ENCODE data around the gene MAN1A2. TPM values are rescaled to one million over a fixed set of nuclear protein-coding genes. Genes with fewer than 3 reads are reported as not detected.

MAN1A2 gene
- total RNA-seq, 1 donor from 2014 or later = 43.5 TPM

DNA sequence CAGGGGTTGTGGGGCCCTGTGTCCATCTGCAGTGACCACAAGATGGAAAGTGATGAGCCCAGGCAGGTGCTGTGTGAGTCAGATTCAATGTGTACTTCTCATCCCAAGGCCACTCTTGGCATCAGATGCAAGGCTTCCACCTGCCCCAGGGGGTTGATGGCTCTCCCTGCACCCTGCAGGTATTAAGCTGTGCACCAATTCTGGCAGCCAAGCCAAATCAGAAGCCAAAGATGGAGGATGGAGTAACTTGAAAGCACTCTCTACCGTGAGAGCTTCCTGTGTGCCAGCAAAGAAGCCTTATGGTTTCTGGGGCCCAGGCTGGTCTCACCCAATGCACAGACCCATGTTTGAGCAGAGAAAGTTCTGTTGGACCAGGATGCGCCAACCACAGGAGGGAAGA, 194.3 kb downstream of the MAN1A2 start:
- H4K20me1 ChIP-seq (ENCODE audit: insufficient read depth, low read length) = no peaks in the 10 kb centered on the region
- TF ChIP-seq, protein P1, sequence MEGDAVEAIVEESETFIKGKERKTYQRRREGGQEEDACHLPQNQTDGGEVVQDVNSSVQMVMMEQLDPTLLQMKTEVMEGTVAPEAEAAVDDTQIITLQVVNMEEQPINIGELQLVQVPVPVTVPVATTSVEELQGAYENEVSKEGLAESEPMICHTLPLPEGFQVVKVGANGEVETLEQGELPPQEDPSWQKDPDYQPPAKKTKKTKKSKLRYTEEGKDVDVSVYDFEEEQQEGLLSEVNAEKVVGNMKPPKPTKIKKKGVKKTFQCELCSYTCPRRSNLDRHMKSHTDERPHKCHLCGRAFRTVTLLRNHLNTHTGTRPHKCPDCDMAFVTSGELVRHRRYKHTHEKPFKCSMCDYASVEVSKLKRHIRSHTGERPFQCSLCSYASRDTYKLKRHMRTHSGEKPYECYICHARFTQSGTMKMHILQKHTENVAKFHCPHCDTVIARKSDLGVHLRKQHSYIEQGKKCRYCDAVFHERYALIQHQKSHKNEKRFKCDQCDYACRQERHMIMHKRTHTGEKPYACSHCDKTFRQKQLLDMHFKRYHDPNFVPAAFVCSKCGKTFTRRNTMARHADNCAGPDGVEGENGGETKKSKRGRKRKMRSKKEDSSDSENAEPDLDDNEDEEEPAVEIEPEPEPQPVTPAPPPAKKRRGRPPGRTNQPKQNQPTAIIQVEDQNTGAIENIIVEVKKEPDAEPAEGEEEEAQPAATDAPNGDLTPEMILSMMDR (IDR thresholded peaks at IDR 0.05; ENCODE audit: insufficient read depth, low read depth, low read length) = no peak
- no peak for TF ChIP-seq EZH2 (IDR thresholded peaks at IDR 0.05; ENCODE audit: insufficient read depth, low read length)
- no peaks in the 10 kb centered on the region for H3K9me3 ChIP-seq (ENCODE audit: insufficient read depth, low read depth, low read length)
- H3K27ac ChIP-seq (ENCODE audit: low read depth, low read length) = no peak overlapping the region
- Mint-ChIP-seq H3K27me3 (ENCODE audit: low read depth, unreplicated experiment) (peaks cover 6% of the 10 kb centered on the region), H3K36me3 (ENCODE audit: low read depth, unreplicated experiment) (no peaks in the 10 kb centered on the region), H3K27ac (ENCODE audit: unreplicated experiment) (no peak overlapping the region), H3K4me3 (ENCODE audit: unreplicated experiment) (no peak overlapping the region), H3K4me1 (ENCODE audit: low read depth, unreplicated experiment) (peaks cover 3% of the 10 kb centered on the region), H3K9me3 (ENCODE audit: unreplicated experiment) (peaks cover 5% of the 10 kb centered on the region)
- no peak overlapping the region for H2AFZ ChIP-seq (ENCODE audit: low read depth, low read length)
- H3K9ac ChIP-seq (ENCODE audit: low read length) = no peak overlapping the region
- no peak overlapping the region for H3K4me2 ChIP-seq (ENCODE audit: low read length)
- no peaks in the 10 kb centered on the region for H3K36me3 ChIP-seq (ENCODE audit: insufficient read depth, low read length)
- H3K4me3 ChIP-seq (ENCODE audit: insufficient read depth, low read depth, low read length) = no peak overlapping the region
- FAIRE-seq = no peak
- H3K79me2 ChIP-seq (ENCODE audit: insufficient read depth, low read length) = no peaks in the 10 kb centered on the region
- no peak for DNase-seq (ENCODE audit: low read depth)
- H3K27me3 ChIP-seq (ENCODE audit: insufficient read depth, low read length) = no peaks in the 10 kb centered on the region
- H3K4me1 ChIP-seq (ENCODE audit: insufficient read depth, low read length) = no peaks in the 10 kb centered on the region

DNA sequence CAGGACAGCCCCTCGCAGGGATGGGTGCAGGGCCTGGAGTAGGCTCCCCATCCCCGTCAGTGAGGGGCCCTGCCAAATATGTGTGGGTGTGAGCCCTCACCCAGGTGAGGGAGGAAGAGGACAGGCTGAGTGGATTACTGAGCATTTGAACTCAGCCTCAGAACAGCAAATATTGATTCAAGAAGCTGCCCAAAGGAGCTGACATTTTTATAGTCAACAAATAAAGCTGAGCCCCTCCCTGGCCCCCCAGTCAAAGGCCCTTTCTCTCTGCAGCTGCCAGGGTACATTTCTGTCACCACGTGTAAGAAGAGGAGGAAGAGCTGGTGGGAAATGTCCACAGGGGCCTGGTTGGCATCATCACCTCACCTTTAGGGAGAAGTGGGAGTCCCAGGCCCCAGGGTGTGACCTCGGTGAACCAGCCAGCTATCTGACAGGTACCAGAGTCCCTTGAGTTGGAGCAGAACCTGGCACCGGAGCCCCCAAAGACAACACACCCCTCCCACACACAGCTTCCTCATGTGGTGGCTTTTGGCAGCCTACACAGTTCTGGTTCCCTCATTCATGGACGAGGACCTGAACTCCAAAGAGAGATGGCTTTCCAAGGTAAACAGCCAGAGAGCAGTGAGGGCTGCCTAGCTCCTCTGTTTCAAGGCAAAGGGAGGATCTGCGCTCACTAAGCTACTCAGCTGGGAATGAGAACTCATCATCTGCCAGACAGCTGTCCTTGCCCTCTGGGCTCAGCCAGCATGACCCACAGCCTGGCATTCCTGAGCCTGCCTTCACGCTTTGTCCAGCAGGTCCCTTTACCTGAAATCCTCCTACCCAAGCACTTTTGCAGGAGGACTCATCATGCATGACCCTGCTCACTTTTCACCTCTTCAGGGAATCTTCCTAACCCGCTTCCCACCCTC, 195.6 kb downstream of the MAN1A2 start:
- TF ChIP-seq EZH2 (IDR thresholded peaks at IDR 0.05; ENCODE audit: insufficient read depth, low read length) = no peak
- TF ChIP-seq, protein P1 (IDR thresholded peaks at IDR 0.05; ENCODE audit: insufficient read depth, low read depth, low read length) = no peak
- Mint-ChIP-seq H3K36me3 (ENCODE audit: low read depth, unreplicated experiment) (no peaks in the 10 kb centered on the region), H3K9me3 (ENCODE audit: unreplicated experiment) (peaks cover 6% of the 10 kb centered on the region), H3K4me3 (ENCODE audit: unreplicated experiment) (no peak overlapping the region), H3K27ac (ENCODE audit: unreplicated experiment) (no peak overlapping the region), H3K4me1 (ENCODE audit: low read depth, unreplicated experiment) (peaks cover 3% of the 10 kb centered on the region), H3K27me3 (ENCODE audit: low read depth, unreplicated experiment) (peaks cover 12% of the 10 kb centered on the region)
- DNase-seq (ENCODE audit: low read depth) (no peak), FAIRE-seq (no peak)
- H3K36me3 ChIP-seq (ENCODE audit: insufficient read depth, low read length) = no peaks in the 10 kb centered on the region
- H3K9me3 ChIP-seq (ENCODE audit: insufficient read depth, low read depth, low read length) = no peaks in the 10 kb centered on the region
- H3K27ac ChIP-seq (ENCODE audit: low read depth, low read length) = no peak overlapping the region
- H2AFZ ChIP-seq (ENCODE audit: low read depth, low read length) = no peak overlapping the region
- H4K20me1 ChIP-seq (ENCODE audit: insufficient read depth, low read length) = no peaks in the 10 kb centered on the region
- H3K9ac ChIP-seq (ENCODE audit: low read length) = no peak overlapping the region
- H3K27me3 ChIP-seq (ENCODE audit: insufficient read depth, low read length) = no peaks in the 10 kb centered on the region
- no peak overlapping the region for H3K4me2 ChIP-seq (ENCODE audit: low read length)
- H3K4me3 ChIP-seq (ENCODE audit: insufficient read depth, low read depth, low read length) = no peak overlapping the region
- H3K4me1 ChIP-seq (ENCODE audit: insufficient read depth, low read length) = no peaks in the 10 kb centered on the region
- no peaks in the 10 kb centered on the region for H3K79me2 ChIP-seq (ENCODE audit: insufficient read depth, low read length)

DNA sequence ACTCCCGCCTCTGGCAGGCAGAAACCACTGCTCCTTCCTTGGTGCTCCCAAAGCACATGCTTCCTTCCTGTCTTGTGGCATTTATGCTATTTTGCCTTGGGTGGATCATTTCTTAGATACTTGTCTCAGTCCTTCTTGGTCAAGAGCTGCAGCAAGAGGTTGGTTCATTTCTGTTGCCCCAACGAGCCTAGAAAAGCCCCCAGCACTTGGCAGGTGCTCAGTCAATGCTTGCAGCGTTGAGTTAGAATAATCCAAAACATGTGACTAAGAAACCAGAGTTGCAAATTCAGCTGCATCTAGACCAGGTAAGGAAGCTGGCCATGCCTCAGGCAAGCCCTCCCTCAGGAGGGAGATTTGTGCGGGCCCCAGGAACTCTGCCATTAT, 196.2 kb downstream of the MAN1A2 start:
- Histone ChIP-seq H3K79me2 (ENCODE audit: insufficient read depth, low read length) (no peaks in the 10 kb centered on the region), H2AFZ (ENCODE audit: low read depth, low read length) (no peak overlapping the region), H3K27me3 (ENCODE audit: insufficient read depth, low read length) (no peaks in the 10 kb centered on the region), H3K4me3 (ENCODE audit: insufficient read depth, low read depth, low read length) (no peak overlapping the region), H4K20me1 (ENCODE audit: insufficient read depth, low read length) (no peaks in the 10 kb centered on the region), H3K4me2 (ENCODE audit: low read length) (no peak overlapping the region), H3K9me3 (ENCODE audit: insufficient read depth, low read depth, low read length) (no peaks in the 10 kb centered on the region), H3K27ac (ENCODE audit: low read depth, low read length) (no peak overlapping the region), H3K36me3 (ENCODE audit: insufficient read depth, low read length) (no peaks in the 10 kb centered on the region), H3K4me1 (ENCODE audit: insufficient read depth, low read length) (no peaks in the 10 kb centered on the region), H3K9ac (ENCODE audit: low read length) (no peak overlapping the region)
- no peak for FAIRE-seq
- no peaks in the 10 kb centered on the region for H3K36me3 Mint-ChIP-seq (ENCODE audit: low read depth, unreplicated experiment)
- H3K4me1 Mint-ChIP-seq (ENCODE audit: low read depth, unreplicated experiment) = peaks cover 3% of the 10 kb centered on the region
- H3K27ac Mint-ChIP-seq (ENCODE audit: unreplicated experiment) = no peak overlapping the region
- H3K9me3 Mint-ChIP-seq (ENCODE audit: unreplicated experiment) = peaks cover 6% of the 10 kb centered on the region
- no peak for DNase-seq (ENCODE audit: low read depth)
- H3K4me3 Mint-ChIP-seq (ENCODE audit: unreplicated experiment) = no peak overlapping the region
- TF ChIP-seq, protein P1 (IDR thresholded peaks at IDR 0.05; ENCODE audit: insufficient read depth, low read depth, low read length) = no peak
- TF ChIP-seq EZH2 (IDR thresholded peaks at IDR 0.05; ENCODE audit: insufficient read depth, low read length) = no peak
- peaks cover 12% of the 10 kb centered on the region for H3K27me3 Mint-ChIP-seq (ENCODE audit: low read depth, unreplicated experiment)
